ENCODE data around the gene ATG4C.
A peak's percentile ranks its signal among the peaks of the same experiment; 100 is the strongest.
"Not testable (repeated sequence)": the region's sequence is repeated elsewhere in the genome, so short reads cannot be mapped to it uniquely, and the experiment has no call there.

Gene ATG4C

GRCh38 chr1:62774006-62774405, 9.9 kb upstream of the ATG4C start:
- TF ChIP-seq CTCF (IDR thresholded peaks at IDR 0.05; ENCODE audit: control insufficient read depth, extremely low read depth, insufficient read depth), result no peak
- H3K4me3 ChIP-seq (ENCODE audit: low read depth, low read length), result no peak overlapping the region
- no peak for DNase-seq (ENCODE audit: low read depth)

GRCh38 chr1:62774971-62775595, 8.8 kb upstream of the ATG4C start:
- no peak overlapping the region for H3K4me3 ChIP-seq (ENCODE audit: low read depth, low read length)
- TF ChIP-seq CTCF (IDR thresholded peaks at IDR 0.05; ENCODE audit: control insufficient read depth, extremely low read depth, insufficient read depth), result no peak
- DNase-seq (ENCODE audit: low read depth), result no peak

- TF ChIP-seq CTCF (IDR thresholded peaks at IDR 0.05; ENCODE audit: control insufficient read depth, extremely low read depth, insufficient read depth), result no peak
- H3K4me3 ChIP-seq (ENCODE audit: low read depth, low read length), result no peak overlapping the region
- no peak for DNase-seq (ENCODE audit: low read depth)
Measured at GRCh38 chr1:62778208-62778607, 5.7 kb upstream of the ATG4C start.

GRCh38 chr1:62781841-62782543, 1.9 kb upstream of the ATG4C start:
- H3K4me3 ChIP-seq (ENCODE audit: low read depth, low read length), result no peak overlapping the region
- no peak for DNase-seq (ENCODE audit: low read depth)
- TF ChIP-seq CTCF (IDR thresholded peaks at IDR 0.05; ENCODE audit: control insufficient read depth, extremely low read depth, insufficient read depth), result no peak

- not testable (repeated sequence) for DNase-seq (ENCODE audit: low read depth); H3K4me3 ChIP-seq (ENCODE audit: low read depth, low read length)
Measured at GRCh38 chr1:62782544-62783212, 1.3 kb upstream of the ATG4C start.

- no peak for DNase-seq (ENCODE audit: low read depth)
- no peak for TF ChIP-seq CTCF (IDR thresholded peaks at IDR 0.05; ENCODE audit: control insufficient read depth, extremely low read depth, insufficient read depth)
Measured at GRCh38 chr1:62784509-62785365, 805 bp downstream of the ATG4C start.

GRCh38 chr1:62790716-62791115, 6.8 kb downstream of the ATG4C start:
- H3K4me3 ChIP-seq (ENCODE audit: low read depth, low read length), result no peak overlapping the region
- TF ChIP-seq CTCF (IDR thresholded peaks at IDR 0.05; ENCODE audit: control insufficient read depth, extremely low read depth, insufficient read depth), result no peak
- no peak for DNase-seq (ENCODE audit: low read depth)

More at GRCh38 chr1:62784509-62785365, 805 bp downstream of the ATG4C start:
- peak overlapping the region; percentile 91 for H3K4me3 ChIP-seq (ENCODE audit: low read depth, low read length)

Data from LNCaP clone FGC (cell line).